ENCODE data around the gene PRAME.

The PRAME gene

DNA sequence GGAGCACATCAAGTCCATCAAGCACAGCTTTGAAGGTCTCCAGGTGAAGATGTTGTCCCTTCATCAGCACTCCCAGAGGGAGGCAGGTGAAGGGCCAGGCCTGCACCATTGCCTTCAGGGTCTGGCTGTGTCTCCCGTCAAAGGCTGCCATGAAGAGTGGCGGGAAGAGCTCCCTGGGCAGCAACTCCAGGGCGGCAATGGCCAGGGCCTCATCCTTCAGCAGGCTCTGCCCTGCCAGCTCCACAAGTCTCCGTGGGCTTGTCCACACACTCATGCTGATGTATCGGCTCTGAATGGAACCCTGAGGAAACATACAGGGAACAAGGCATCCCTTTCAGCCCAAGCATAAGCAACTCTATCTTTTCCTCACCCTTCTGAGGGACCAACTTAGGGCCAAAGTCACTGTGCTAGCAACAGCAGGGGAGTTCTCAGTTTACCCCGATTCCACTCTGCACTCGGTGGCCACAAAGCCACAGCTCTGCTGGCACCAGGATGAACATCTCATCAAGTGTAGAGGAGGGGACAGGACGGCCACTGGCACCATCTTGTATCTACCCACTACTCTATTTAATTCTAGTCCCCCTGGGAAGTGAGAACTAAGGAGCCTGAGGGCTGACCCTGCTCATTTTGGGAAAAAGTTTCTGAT lies 8.2 kb downstream of the PRAME start (continued):
- TF ChIP-seq ZBTB49 (tag by site-specific recombination; IDR thresholded peaks at IDR 0.05; ENCODE audit: low read depth) (no peak), BCL11B (tag by site-specific recombination; IDR thresholded peaks at IDR 0.05; ENCODE audit: low read depth) (no peak), ZNF391 (tag by site-specific recombination; IDR thresholded peaks at IDR 0.05; ENCODE audit: borderline replicate concordance, low read depth) (no peak), ZIC2 (tag by site-specific recombination; IDR thresholded peaks at IDR 0.05) (no peak), ZNF76 (tag by site-specific recombination; IDR thresholded peaks at IDR 0.05; ENCODE audit: borderline replicate concordance, low read depth) (no peak)
- TF ChIP-seq, protein P1, sequence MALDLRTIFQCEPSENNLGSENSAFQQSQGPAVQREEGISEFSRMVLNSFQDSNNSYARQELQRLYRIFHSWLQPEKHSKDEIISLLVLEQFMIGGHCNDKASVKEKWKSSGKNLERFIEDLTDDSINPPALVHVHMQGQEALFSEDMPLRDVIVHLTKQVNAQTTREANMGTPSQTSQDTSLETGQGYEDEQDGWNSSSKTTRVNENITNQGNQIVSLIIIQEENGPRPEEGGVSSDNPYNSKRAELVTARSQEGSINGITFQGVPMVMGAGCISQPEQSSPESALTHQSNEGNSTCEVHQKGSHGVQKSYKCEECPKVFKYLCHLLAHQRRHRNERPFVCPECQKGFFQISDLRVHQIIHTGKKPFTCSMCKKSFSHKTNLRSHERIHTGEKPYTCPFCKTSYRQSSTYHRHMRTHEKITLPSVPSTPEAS (tag by site-specific recombination; IDR thresholded peaks at IDR 0.05) = no peak

- CTCF ChIA-PET = interaction anchor here (0.7 to 2.5 kb wide), 3 partner anchors 10 to 40 kb away, joined by 4 to 14 read pairs (median 5); partner anchors contain the start of genes PRAME and ZNF280B
- Histone ChIP-seq H3K27ac (ENCODE audit: extremely low read depth, low read depth, low read length) (no peak overlapping the region), H3K4me3 (ENCODE audit: low read depth, low read length) (no peak overlapping the region), H3K9me3 (ENCODE audit: control insufficient read depth, insufficient read depth, low read depth, low read length) (no peaks in the 10 kb centered on the region), H3K36me3 (ENCODE audit: control insufficient read depth in 2 of 2, insufficient read depth in 1 of 2, low read length in 2 of 2) (peaks cover 0 to 31% of the 10 kb centered on the region in 2 experiments; a peak in 1 of 3 replicates), H3K4me1 (ENCODE audit: control insufficient read depth, insufficient read depth, low read length) (no peaks in the 10 kb centered on the region)
- POLR2A ChIA-PET = no interaction called here
- TF ChIP-seq ZBTB26 (tag by site-specific recombination; optimal IDR thresholded peaks at IDR 0.05) = no peak
- TF ChIP-seq KLF17 (tag by site-specific recombination; IDR thresholded peaks at IDR 0.05) = no peak
- no peak for TF ChIP-seq ZNF561 (tag by site-specific recombination; IDR thresholded peaks at IDR 0.05; ENCODE audit: borderline replicate concordance)
- TF ChIP-seq SETDB1 (IDR thresholded peaks at IDR 0.05; ENCODE audit: insufficient read length, low read length) = no peak
- no peak for TF ChIP-seq ZSCAN16 (tag by site-specific recombination; IDR thresholded peaks at IDR 0.05)
- no peak for TF ChIP-seq ZBTB17 (tag by site-specific recombination; IDR thresholded peaks at IDR 0.05)
- no peak for TF ChIP-seq ZNF530 (tag by site-specific recombination; IDR thresholded peaks at IDR 0.05; ENCODE audit: low read depth)
- TF ChIP-seq SP3 (tag by site-specific recombination; IDR thresholded peaks at IDR 0.05) = no peak
- TF ChIP-seq ZNF664 (tag by site-specific recombination; IDR thresholded peaks at IDR 0.05) = no peak
- TF ChIP-seq ZNF2 (tag by site-specific recombination; IDR thresholded peaks at IDR 0.05) = no peak
- no peak for TF ChIP-seq HOXA7 (CRISPR knock-in tag; IDR thresholded peaks at IDR 0.05; ENCODE audit: borderline replicate concordance)
- no peak for TF ChIP-seq ZNF404 (tag by site-specific recombination; IDR thresholded peaks at IDR 0.05)
- TF ChIP-seq ZNF132 (tag by site-specific recombination; IDR thresholded peaks at IDR 0.05; ENCODE audit: borderline replicate concordance) = no peak
- TF ChIP-seq YY2 (tag by site-specific recombination; IDR thresholded peaks at IDR 0.05) = no peak
Measured at GRCh38 chr22:22548910-22549309, 10.2 kb downstream of the PRAME start.
